CD14-positive monocyte (primary cell): ENCODE measurements around the gene EFEMP2. TPM values are rescaled to one million over a fixed set of nuclear protein-coding genes. Genes with fewer than 3 reads are reported as not detected.

Source experiments
- DNase-seq, 3 donors: peaks; one replicate each; pipeline ENCODE4 v3.0.0-alpha.2; 2011 to 2022
- H2AFZ ChIP-seq: 2 replicates; pipeline ENCODE4 v1.6.0; 2012; ENCODE audit warnings: mild to moderate bottlenecking, low read depth, low read length, inconsistent platforms; ENCODE audit not compliant: insufficient read depth, poor library complexity, severe bottlenecking
- H3K27ac ChIP-seq, 2 donors: 1 replicate in 1 of 2; 2 replicates in 1 of 2; pipeline ENCODE4 v1.5.1; 2012 to 2013; ENCODE audit warnings: low read length in 2 of 2, control low read depth in 1 of 2, inconsistent platforms in 1 of 2, low read depth in 1 of 2, mild to moderate bottlenecking in 1 of 2
- H3K27me3 ChIP-seq, 2 donors: one replicate each; pipeline versions ENCODE4 v1.6.0 to v1.6.1; 2011 to 2013; ENCODE audit warnings: low read length in 2 of 2; ENCODE audit not compliant: control insufficient read depth in 2 of 2, insufficient read depth in 2 of 2
- H3K36me3 ChIP-seq, 2 donors: replicated peaks in 1 of 2; 1 replicate in 1 of 2; 2 replicates in 1 of 2; pipeline versions ENCODE4 v1.5.1 to v1.6.1; 2012 to 2013; ENCODE audit warnings: low read length in 2 of 2, control low read depth in 1 of 2, inconsistent platforms in 1 of 2, mild to moderate bottlenecking in 1 of 2; ENCODE audit not compliant: insufficient read depth in 2 of 2, control insufficient read depth in 1 of 2
- H3K4me1 ChIP-seq, 2 donors: 1 replicate in 1 of 2; 2 replicates in 1 of 2; pipeline versions ENCODE4 v1.5.1 to v1.6.1; 2012 to 2013; ENCODE audit warnings: low read length in 2 of 2, control low read depth in 1 of 2, inconsistent platforms in 1 of 2, mild to moderate bottlenecking in 1 of 2, moderate library complexity in 1 of 2; ENCODE audit not compliant: insufficient read depth in 2 of 2, control insufficient read depth in 1 of 2
- H3K4me2 ChIP-seq: replicated peaks from 2 replicates; pipeline ENCODE3; 2012; ENCODE audit warnings: low read length, moderate library complexity, mild to moderate bottlenecking; ENCODE audit not compliant: poor library complexity, severe bottlenecking; ENCODE audit errors: extremely low read depth
- H3K4me3 ChIP-seq, 3 experiments: fragments of 200-600 bp in 1 of 3; sonication (generic) in 1 of 3; replicated peaks in 1 of 3; 1 replicate in 2 of 3; 2 replicates in 1 of 3; pipeline ENCODE4 v1.5.1; 2011 to 2013; ENCODE audit warnings: low read length in 3 of 3, mild to moderate bottlenecking in 3 of 3, control low read depth in 2 of 3, low read depth in 2 of 3, inconsistent platforms in 1 of 3, moderate library complexity in 1 of 3
- H3K79me2 ChIP-seq: 2 replicates; pipeline ENCODE4 v1.6.0; 2012; ENCODE audit warnings: mild to moderate bottlenecking, control low read depth, inconsistent platforms, low read length, moderate library complexity; ENCODE audit not compliant: insufficient read depth
- H3K9ac ChIP-seq: 2 replicates; pipeline ENCODE4 v1.6.0; 2017; ENCODE audit warnings: low read length, mild to moderate bottlenecking; ENCODE audit not compliant: insufficient read depth, poor library complexity, severe bottlenecking
- H3K9me3 ChIP-seq, 2 donors: replicated peaks in 1 of 2; 1 replicate in 1 of 2; 2 replicates in 1 of 2; pipeline versions ENCODE4 v1.5.1 to v1.6.1; 2012 to 2013; ENCODE audit warnings: low read length in 2 of 2, control low read depth in 1 of 2; ENCODE audit not compliant: control insufficient read depth in 1 of 2, insufficient read depth in 1 of 2
- H4K20me1 ChIP-seq: 2 replicates; pipeline ENCODE4 v1.6.0; 2012; ENCODE audit warnings: mild to moderate bottlenecking, low read length, control low read depth, moderate library complexity; ENCODE audit not compliant: insufficient read depth
- H3K27ac Mint-ChIP-seq, 7 donors: one replicate each; pipeline ENCODE4 v1.8.0; 2020; ENCODE audit warnings: mild to moderate bottlenecking in 7 of 7, mixed read lengths in 7 of 7, moderate library complexity in 6 of 7, inconsistent platforms in 2 of 7
- H3K27me3 Mint-ChIP-seq, 3 donors: one replicate each; pipeline ENCODE4 v1.8.0; 2021 to 2022; ENCODE audit warnings: low read depth in 3 of 3, mild to moderate bottlenecking in 3 of 3, mixed read lengths in 3 of 3, moderate library complexity in 3 of 3, inconsistent platforms in 1 of 3
- H3K36me3 Mint-ChIP-seq, 2 donors: one replicate each; pipeline ENCODE4 v1.8.0; 2020; ENCODE audit warnings: mixed read lengths in 2 of 2, inconsistent platforms in 1 of 2, mild to moderate bottlenecking in 1 of 2
- H3K4me1 Mint-ChIP-seq: one replicate; pipeline ENCODE4 v1.8.0; 2020; ENCODE audit warnings: mild to moderate bottlenecking, mixed read lengths
- H3K4me3 Mint-ChIP-seq, 2 donors: one replicate each; pipeline ENCODE4 v1.8.0; 2020; ENCODE audit warnings: mild to moderate bottlenecking in 2 of 2, mixed read lengths in 2 of 2, moderate library complexity in 1 of 2
- H3K9me3 Mint-ChIP-seq, 7 donors: one replicate each; pipeline ENCODE4 v1.8.0; 2020 to 2022; ENCODE audit warnings: mixed read lengths in 7 of 7, mild to moderate bottlenecking in 6 of 7, moderate library complexity in 6 of 7, inconsistent platforms in 2 of 7
- WGBS: methylation state at CpG from one replicate; pipeline ENCODE4 v1.1.5; 2013; ENCODE audit warnings: missing lambda C conversion rate; ENCODE audit not compliant: insufficient coverage; 5-methylcytosine and 5-hydroxymethylcytosine counted together
- intact Hi-C, 2 donors: fragments of 100-400 bp; cut with micrococcal nuclease; formaldehyde crosslinking; loops; one replicate each; pipeline versions ENCODE4 v1.15.0 to v1.15.1; 2023
- polyA plus RNA-seq, 3 donors: library from polyadenylated mRNA; depleted of rRNA in 1 of 3; unstranded in 2 of 3; stranded (reverse) in 1 of 3; fragments of 300-500 nt in 2 of 3; fragments of >200 nt in 1 of 3; fragmentation: Illumina TruSeq in 2 of 3; gene quantifications; 1 replicate in 2 of 3; 2 replicates in 1 of 3; pipeline ENCODE4 v1.2.3, GENCODE V29; 2012 to 2021
- TF ChIP-seq, protein P1 (sequence below): fragments of 200-600 bp; IDR thresholded peaks from one replicate; pipeline ENCODE4 v1.8.0; 2022; ENCODE audit warnings: antibody characterized with exemption, mild to moderate bottlenecking

The EFEMP2 gene
- polyA plus RNA-seq, 3 donors = 0.44 to 14.7 TPM; not detected in 1

- Mint-ChIP-seq H3K4me3 (no peak overlapping the region), H3K36me3 (no peaks in the 10 kb centered on the region), H3K27ac (no peak overlapping the region), H3K27me3 (peaks cover 0 to 6% (median 2%) of the 10 kb centered on the region in 3 donors), H3K9me3 (peaks cover 0 to 2% (median 0%) of the 10 kb centered on the region in 7 donors), H3K4me1 (peaks cover 23% of the 10 kb centered on the region)
- Histone ChIP-seq H3K4me2 (no peak overlapping the region), H3K4me3 (no peak overlapping the region), H3K4me1 (peaks cover 15 to 17% of the 10 kb centered on the region in 2 donors), H3K27me3 (no peaks in the 10 kb centered on the region), H3K9me3 (no peaks in the 10 kb centered on the region), H3K27ac (no peak overlapping the region), H2AFZ (no peak overlapping the region), H3K9ac (no peak overlapping the region), H4K20me1 (no peaks in the 10 kb centered on the region), H3K79me2 (no peaks in the 10 kb centered on the region), H3K36me3 (no peaks in the 10 kb centered on the region)
- intact Hi-C loops = no loop called here
- TF ChIP-seq, protein P1, sequence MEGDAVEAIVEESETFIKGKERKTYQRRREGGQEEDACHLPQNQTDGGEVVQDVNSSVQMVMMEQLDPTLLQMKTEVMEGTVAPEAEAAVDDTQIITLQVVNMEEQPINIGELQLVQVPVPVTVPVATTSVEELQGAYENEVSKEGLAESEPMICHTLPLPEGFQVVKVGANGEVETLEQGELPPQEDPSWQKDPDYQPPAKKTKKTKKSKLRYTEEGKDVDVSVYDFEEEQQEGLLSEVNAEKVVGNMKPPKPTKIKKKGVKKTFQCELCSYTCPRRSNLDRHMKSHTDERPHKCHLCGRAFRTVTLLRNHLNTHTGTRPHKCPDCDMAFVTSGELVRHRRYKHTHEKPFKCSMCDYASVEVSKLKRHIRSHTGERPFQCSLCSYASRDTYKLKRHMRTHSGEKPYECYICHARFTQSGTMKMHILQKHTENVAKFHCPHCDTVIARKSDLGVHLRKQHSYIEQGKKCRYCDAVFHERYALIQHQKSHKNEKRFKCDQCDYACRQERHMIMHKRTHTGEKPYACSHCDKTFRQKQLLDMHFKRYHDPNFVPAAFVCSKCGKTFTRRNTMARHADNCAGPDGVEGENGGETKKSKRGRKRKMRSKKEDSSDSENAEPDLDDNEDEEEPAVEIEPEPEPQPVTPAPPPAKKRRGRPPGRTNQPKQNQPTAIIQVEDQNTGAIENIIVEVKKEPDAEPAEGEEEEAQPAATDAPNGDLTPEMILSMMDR = no peak
- 82% methylated on average over 10 of the region's 15 CpGs for WGBS
- DNase-seq = no peak
Observed at GRCh38 chr11:65822776-65823528, 49.6 kb downstream of the EFEMP2 start.

- Histone ChIP-seq H3K9me3 (no peaks in the 10 kb centered on the region), H2AFZ (peak overlapping the region; percentile 49), H3K9ac (no peak overlapping the region), H3K27ac (no peak overlapping the region), H3K79me2 (peaks cover 12% of the 10 kb centered on the region), H3K4me3 (no peak overlapping the region), H3K4me1 (peaks cover 26 to 31% of the 10 kb centered on the region in 2 donors), H4K20me1 (no peaks in the 10 kb centered on the region), H3K4me2 (no peak overlapping the region), H3K36me3 (no peaks in the 10 kb centered on the region), H3K27me3 (no peaks in the 10 kb centered on the region)
- Mint-ChIP-seq H3K4me3 (no peak overlapping the region), H3K27me3 (peaks cover 0 to 4% (median 2%) of the 10 kb centered on the region in 3 donors), H3K27ac (no peak overlapping the region), H3K36me3 (peaks cover 0 to 5% of the 10 kb centered on the region in 2 donors), H3K4me1 (peaks cover 32% of the 10 kb centered on the region), H3K9me3 (peaks cover 0 to 2% (median 0%) of the 10 kb centered on the region in 7 donors)
- intact Hi-C loops = no loop called here
- peak; percentile 12 to 56 (median 22) for DNase-seq
- WGBS = 37% methylated on average over 8 of the region's 8 CpGs
- TF ChIP-seq, protein P1 = no peak
Observed at GRCh38 chr11:65821107-65821506, 51.5 kb downstream of the EFEMP2 start.
